Mammary epithelial cell (primary cell): Measurements from ENCODE around the gene TLR6.

Experiments used
- EZH2 ChIP-seq: IDR thresholded peaks from 2 replicates; pipeline ENCODE4 v1.6.1; 2012; ENCODE audit warnings: low read length, inconsistent platforms, borderline replicate concordance
- TF ChIP-seq, protein P1 (sequence below), 2 donors: IDR thresholded peaks in 1 of 2; conservative IDR thresholded peaks in 1 of 2; 2 replicates each; pipeline ENCODE4 v1.5.1; 2011 to 2012; ENCODE audit warnings: inconsistent platforms in 2 of 2, low read length in 2 of 2, mild to moderate bottlenecking in 2 of 2, control low read depth in 1 of 2, low read depth in 1 of 2; ENCODE audit not compliant: insufficient read depth in 1 of 2; ENCODE audit errors: extremely low read depth in 1 of 2

DNA sequence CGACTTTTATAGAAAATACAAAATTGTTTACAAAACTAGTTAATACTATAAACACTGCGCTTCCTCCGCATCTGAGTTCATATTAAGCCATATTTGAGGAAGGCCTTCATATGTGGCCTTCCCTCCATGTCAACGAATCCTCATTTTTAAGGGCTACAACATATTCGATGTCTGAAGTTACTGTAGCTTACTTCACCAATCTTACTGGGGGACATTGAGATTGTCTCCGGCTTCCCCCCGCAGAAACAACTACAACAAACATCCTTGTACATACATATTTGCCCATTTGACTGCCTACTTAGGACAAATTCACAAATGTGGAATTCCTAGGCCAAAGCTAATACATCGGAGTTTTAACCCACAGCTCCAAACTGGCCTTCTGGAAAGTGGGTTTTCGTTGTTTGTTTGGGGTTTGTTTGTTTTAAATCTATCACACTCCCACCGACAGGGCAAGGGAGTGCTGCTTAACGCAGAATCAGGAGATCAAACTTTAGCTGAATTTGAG is 10.4 kb upstream of the TLR6 start:
- TF ChIP-seq, protein P1, sequence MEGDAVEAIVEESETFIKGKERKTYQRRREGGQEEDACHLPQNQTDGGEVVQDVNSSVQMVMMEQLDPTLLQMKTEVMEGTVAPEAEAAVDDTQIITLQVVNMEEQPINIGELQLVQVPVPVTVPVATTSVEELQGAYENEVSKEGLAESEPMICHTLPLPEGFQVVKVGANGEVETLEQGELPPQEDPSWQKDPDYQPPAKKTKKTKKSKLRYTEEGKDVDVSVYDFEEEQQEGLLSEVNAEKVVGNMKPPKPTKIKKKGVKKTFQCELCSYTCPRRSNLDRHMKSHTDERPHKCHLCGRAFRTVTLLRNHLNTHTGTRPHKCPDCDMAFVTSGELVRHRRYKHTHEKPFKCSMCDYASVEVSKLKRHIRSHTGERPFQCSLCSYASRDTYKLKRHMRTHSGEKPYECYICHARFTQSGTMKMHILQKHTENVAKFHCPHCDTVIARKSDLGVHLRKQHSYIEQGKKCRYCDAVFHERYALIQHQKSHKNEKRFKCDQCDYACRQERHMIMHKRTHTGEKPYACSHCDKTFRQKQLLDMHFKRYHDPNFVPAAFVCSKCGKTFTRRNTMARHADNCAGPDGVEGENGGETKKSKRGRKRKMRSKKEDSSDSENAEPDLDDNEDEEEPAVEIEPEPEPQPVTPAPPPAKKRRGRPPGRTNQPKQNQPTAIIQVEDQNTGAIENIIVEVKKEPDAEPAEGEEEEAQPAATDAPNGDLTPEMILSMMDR (conservative IDR thresholded peaks at IDR 0.05 in 1 of 2, IDR thresholded peaks at IDR 0.05 in 1 of 2; ENCODE audit: extremely low read depth in 1 of 2, insufficient read depth in 1 of 2, low read depth in 1 of 2, low read length in 2 of 2), result no peak
- no peak for TF ChIP-seq EZH2
